Osteoblast (primary cell): ENCODE data around the gene FAM221A. TPM values are rescaled to one million over a fixed set of nuclear protein-coding genes. Genes with fewer than 3 reads are reported as not detected.

ENCODE experiments used
- DNase-seq: peaks from one replicate; pipeline ENCODE4 v3.0.0; 2011; ENCODE audit warnings: low spot score, mixed read lengths; ENCODE audit not compliant: insufficient read length; ENCODE audit errors: missing footprints
- H2AFZ ChIP-seq: 2 replicates; pipeline ENCODE4 v1.6.0; 2011; ENCODE audit warnings: mild to moderate bottlenecking, low read length
- H3K27ac ChIP-seq: 2 replicates; pipeline ENCODE4 v1.5.1; 2011; ENCODE audit warnings: mild to moderate bottlenecking, low read depth, low read length, moderate library complexity
- H3K27me3 ChIP-seq: 2 replicates; pipeline ENCODE4 v1.6.0; 2012; ENCODE audit warnings: mild to moderate bottlenecking, control low read depth, inconsistent platforms, low read length, moderate library complexity; ENCODE audit not compliant: insufficient read depth
- H3K36me3 ChIP-seq: 2 replicates; pipeline ENCODE4 v1.5.1; 2011; ENCODE audit warnings: mild to moderate bottlenecking, low read length, control low read depth, moderate library complexity; ENCODE audit not compliant: insufficient read depth
- H3K4me1 ChIP-seq: 2 replicates; pipeline ENCODE4 v1.5.1; 2011; ENCODE audit warnings: mild to moderate bottlenecking, low read length, control low read depth, moderate library complexity; ENCODE audit not compliant: insufficient read depth
- H3K4me2 ChIP-seq: 2 replicates; pipeline ENCODE4 v1.6.0; 2011; ENCODE audit warnings: mild to moderate bottlenecking, low read length; ENCODE audit not compliant: insufficient read depth
- H3K4me3 ChIP-seq: fragments of 200-600 bp; sonication (generic); 3 replicates; pipeline ENCODE4 v1.5.1; 2012; ENCODE audit warnings: mild to moderate bottlenecking, low read length, inconsistent platforms; ENCODE audit not compliant: insufficient read depth
- H3K79me2 ChIP-seq: 2 replicates; pipeline ENCODE4 v1.6.0; 2012; ENCODE audit warnings: mild to moderate bottlenecking, low read length, control low read depth, inconsistent platforms; ENCODE audit not compliant: insufficient read depth
- H3K9me3 ChIP-seq: 2 replicates; pipeline ENCODE4 v1.5.1; 2011; ENCODE audit warnings: low read depth, low read length, control low read depth
- H4K20me1 ChIP-seq: 2 replicates; pipeline ENCODE4 v1.6.0; 2012; ENCODE audit warnings: mild to moderate bottlenecking, low read length, control low read depth; ENCODE audit not compliant: insufficient read depth
- CTCF ChIP-seq: IDR thresholded peaks from 2 replicates; pipeline ENCODE4 v1.5.1; 2011; ENCODE audit warnings: mild to moderate bottlenecking, low read depth, low read length, moderate library complexity; ENCODE audit errors: extremely low read depth
- small RNA-seq: library from RNA; depleted of rRNA; stranded (forward); fragments of <200 nt; gene quantifications from one replicate; pipeline ENCODE3, GENCODE V24; 2012
- total RNA-seq: library from RNA; depleted of rRNA; stranded (reverse); fragments of >200 nt; gene quantifications from 2 replicates; pipeline ENCODE4 v1.2.3, GENCODE V29; 2012

FAM221A gene
- total RNA-seq, 1 donor: 0.72 TPM

- H3K79me2 ChIP-seq: no peaks in the 10 kb centered on the region
- TF ChIP-seq CTCF: no peak
- no peaks in the 10 kb centered on the region for H3K9me3 ChIP-seq
- H3K4me2 ChIP-seq: no peak overlapping the region
- DNase-seq: peak; percentile 37
- no peaks in the 10 kb centered on the region for H4K20me1 ChIP-seq
- H3K36me3 ChIP-seq: no peaks in the 10 kb centered on the region
- no peaks in the 10 kb centered on the region for H3K27me3 ChIP-seq
- H3K4me1 ChIP-seq: no peaks in the 10 kb centered on the region
- H3K27ac ChIP-seq: no peak overlapping the region
- H3K4me3 ChIP-seq: no peak overlapping the region
- no peak overlapping the region for H2AFZ ChIP-seq
These were observed 62.1 kb downstream of the FAM221A start for GRCh38 chr7:23742051-23742450.

GRCh38 chr7:23743226-23743625, 63.2 kb downstream of the FAM221A start:
- no peaks in the 10 kb centered on the region for H3K79me2 ChIP-seq
- no peaks in the 10 kb centered on the region for H3K36me3 ChIP-seq
- no peaks in the 10 kb centered on the region for H3K27me3 ChIP-seq
- no peak overlapping the region for H3K27ac ChIP-seq
- no peaks in the 10 kb centered on the region for H4K20me1 ChIP-seq
- H3K4me2 ChIP-seq: no peak overlapping the region
- H3K9me3 ChIP-seq: no peaks in the 10 kb centered on the region
- DNase-seq: no peak
- TF ChIP-seq CTCF: no peak
- H3K4me3 ChIP-seq: no peak overlapping the region
- no peaks in the 10 kb centered on the region for H3K4me1 ChIP-seq
- H2AFZ ChIP-seq: no peak overlapping the region

GRCh38 chr7:23746629-23747028, 66.6 kb downstream of the FAM221A start:
- DNase-seq: no peak
- Histone ChIP-seq H2AFZ (no peak overlapping the region), H3K4me3 (no peak overlapping the region), H3K36me3 (no peaks in the 10 kb centered on the region), H4K20me1 (no peaks in the 10 kb centered on the region), H3K4me2 (no peak overlapping the region), H3K27me3 (no peaks in the 10 kb centered on the region), H3K9me3 (no peaks in the 10 kb centered on the region), H3K27ac (no peak overlapping the region), H3K79me2 (no peaks in the 10 kb centered on the region), H3K4me1 (no peaks in the 10 kb centered on the region)
- TF ChIP-seq CTCF: no peak

- Histone ChIP-seq H3K4me2 (no peak overlapping the region), H3K27ac (no peak overlapping the region), H3K4me1 (no peaks in the 10 kb centered on the region), H3K9me3 (no peaks in the 10 kb centered on the region), H2AFZ (no peak overlapping the region), H4K20me1 (no peaks in the 10 kb centered on the region), H3K36me3 (no peaks in the 10 kb centered on the region), H3K27me3 (no peaks in the 10 kb centered on the region), H3K79me2 (no peaks in the 10 kb centered on the region), H3K4me3 (no peak overlapping the region)
- DNase-seq: no peak
- no peak for TF ChIP-seq CTCF
These were observed 71.9 kb downstream of the FAM221A start for GRCh38 chr7:23751852-23752251.

Small RNAs within 50 kb of the gene (small RNA-seq; reads per million reads assigned to genes)
- gene AC006026.2: not detected

Other genes starting within 250 kb of the FAM221A start
- 2.5 and 2.7 TPM in 2 replicates for gene IGF2BP3, start 209.7 kb upstream of the FAM221A start, total RNA-seq
- gene TRA2A, start 148.2 kb upstream of the FAM221A start, total RNA-seq: 23.6 and 25.7 TPM in 2 replicates
- gene CCDC126, start 82.8 kb upstream of the FAM221A start, total RNA-seq: 12.3 and 13.8 TPM in 2 replicates
- under 0.01 TPM in 1 of 2 replicates, not detected in the other for gene STK31, start 30.0 kb downstream of the FAM221A start, total RNA-seq